DOHH2 (cell line): ENCODE measurements around the gene CDH12.

Source experiments
- EZH2phosphoT487 ChIP-seq: fragments of 200-600 bp; sonication (generic); IDR thresholded peaks from 2 replicates; pipeline ENCODE4 v1.6.1; 2017; ENCODE audit warnings: borderline replicate concordance, mild to moderate bottlenecking, antibody characterized with exemption, low read length, moderate library complexity, mixed read lengths
- TF ChIP-seq, protein P1 (sequence below): fragments of 200-600 bp; sonication (generic); IDR thresholded peaks from one replicate; pipeline ENCODE4 v1.5.1; 2014; ENCODE audit warnings: antibody characterized with exemption, mild to moderate bottlenecking, low read depth, low read length; ENCODE audit not compliant: poor library complexity, severe bottlenecking

- TF ChIP-seq EZH2phosphoT487 = no peak
- TF ChIP-seq, protein P1, sequence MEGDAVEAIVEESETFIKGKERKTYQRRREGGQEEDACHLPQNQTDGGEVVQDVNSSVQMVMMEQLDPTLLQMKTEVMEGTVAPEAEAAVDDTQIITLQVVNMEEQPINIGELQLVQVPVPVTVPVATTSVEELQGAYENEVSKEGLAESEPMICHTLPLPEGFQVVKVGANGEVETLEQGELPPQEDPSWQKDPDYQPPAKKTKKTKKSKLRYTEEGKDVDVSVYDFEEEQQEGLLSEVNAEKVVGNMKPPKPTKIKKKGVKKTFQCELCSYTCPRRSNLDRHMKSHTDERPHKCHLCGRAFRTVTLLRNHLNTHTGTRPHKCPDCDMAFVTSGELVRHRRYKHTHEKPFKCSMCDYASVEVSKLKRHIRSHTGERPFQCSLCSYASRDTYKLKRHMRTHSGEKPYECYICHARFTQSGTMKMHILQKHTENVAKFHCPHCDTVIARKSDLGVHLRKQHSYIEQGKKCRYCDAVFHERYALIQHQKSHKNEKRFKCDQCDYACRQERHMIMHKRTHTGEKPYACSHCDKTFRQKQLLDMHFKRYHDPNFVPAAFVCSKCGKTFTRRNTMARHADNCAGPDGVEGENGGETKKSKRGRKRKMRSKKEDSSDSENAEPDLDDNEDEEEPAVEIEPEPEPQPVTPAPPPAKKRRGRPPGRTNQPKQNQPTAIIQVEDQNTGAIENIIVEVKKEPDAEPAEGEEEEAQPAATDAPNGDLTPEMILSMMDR = no peak
Observed at GRCh38 chr5:21856987-21857386, 996.2 kb downstream of the CDH12 start.
